Measurements from ENCODE around the gene FZR1. TPM values are rescaled to one million over a fixed set of nuclear protein-coding genes. Genes with fewer than 3 reads are reported as not detected.

FZR1 gene
- total and polyA plus RNA-seq, 2 of the 8 experiments (the other 6 are each of a cell fraction or from before 2014, with no cell fraction given): 21.6 to 35.5 TPM

- TF ChIP-seq, protein P1, sequence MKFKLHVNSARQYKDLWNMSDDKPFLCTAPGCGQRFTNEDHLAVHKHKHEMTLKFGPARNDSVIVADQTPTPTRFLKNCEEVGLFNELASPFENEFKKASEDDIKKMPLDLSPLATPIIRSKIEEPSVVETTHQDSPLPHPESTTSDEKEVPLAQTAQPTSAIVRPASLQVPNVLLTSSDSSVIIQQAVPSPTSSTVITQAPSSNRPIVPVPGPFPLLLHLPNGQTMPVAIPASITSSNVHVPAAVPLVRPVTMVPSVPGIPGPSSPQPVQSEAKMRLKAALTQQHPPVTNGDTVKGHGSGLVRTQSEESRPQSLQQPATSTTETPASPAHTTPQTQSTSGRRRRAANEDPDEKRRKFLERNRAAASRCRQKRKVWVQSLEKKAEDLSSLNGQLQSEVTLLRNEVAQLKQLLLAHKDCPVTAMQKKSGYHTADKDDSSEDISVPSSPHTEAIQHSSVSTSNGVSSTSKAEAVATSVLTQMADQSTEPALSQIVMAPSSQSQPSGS (IDR thresholded peaks at IDR 0.05; ENCODE audit: low read length): no peak
- no peak for TF ChIP-seq POU5F1 (IDR thresholded peaks at IDR 0.05; ENCODE audit: low read depth, low read length)
Measured at GRCh38 chr19:3501780-3502179, 4.3 kb upstream of the FZR1 start (continued).
